Breast epithelium (tissue), 3 donors: ENCODE results near the gene USH1C.

Experiments used
- POLR2A ChIP-seq: fragments of 450-650 bp; IDR thresholded peaks from one replicate; pipeline ENCODE4 v1.6.1; 2016; ENCODE audit warnings: antibody characterized with exemption, mild to moderate bottlenecking, moderate library complexity
- POLR2AphosphoS5 ChIP-seq, 3 donors: sonication (generic); formaldehyde crosslinking; IDR thresholded peaks; one replicate each; pipeline ENCODE4 v1.6.1; 2017; ENCODE audit warnings: antibody characterized with exemption in 3 of 3
- TF ChIP-seq, protein P1 (sequence below), 3 donors: fragments of 450-650 bp; IDR thresholded peaks; one replicate each; pipeline ENCODE4 v1.5.1; 2016 to 2017; ENCODE audit warnings: antibody characterized with exemption in 3 of 3, mild to moderate bottlenecking in 3 of 3, moderate library complexity in 3 of 3

DNA sequence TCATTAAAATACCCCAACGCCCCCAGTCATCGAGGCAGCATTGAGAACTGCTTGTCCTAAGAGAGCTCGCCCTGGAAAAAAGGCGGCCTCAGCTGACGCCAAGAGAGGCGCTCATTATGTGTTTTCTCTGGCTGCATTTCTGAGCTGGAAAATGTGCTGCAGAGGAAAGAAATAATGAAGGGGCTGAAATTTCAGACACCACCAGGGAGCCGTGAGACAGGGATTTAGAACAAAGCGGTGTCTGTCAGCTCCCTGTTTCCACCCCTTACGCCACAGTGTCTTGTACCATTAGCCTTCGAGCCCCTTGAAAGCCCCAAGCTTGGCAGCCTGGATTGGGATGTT, 14.4 kb downstream of the USH1C start:
- TF ChIP-seq POLR2A = no peak
- TF ChIP-seq, protein P1, sequence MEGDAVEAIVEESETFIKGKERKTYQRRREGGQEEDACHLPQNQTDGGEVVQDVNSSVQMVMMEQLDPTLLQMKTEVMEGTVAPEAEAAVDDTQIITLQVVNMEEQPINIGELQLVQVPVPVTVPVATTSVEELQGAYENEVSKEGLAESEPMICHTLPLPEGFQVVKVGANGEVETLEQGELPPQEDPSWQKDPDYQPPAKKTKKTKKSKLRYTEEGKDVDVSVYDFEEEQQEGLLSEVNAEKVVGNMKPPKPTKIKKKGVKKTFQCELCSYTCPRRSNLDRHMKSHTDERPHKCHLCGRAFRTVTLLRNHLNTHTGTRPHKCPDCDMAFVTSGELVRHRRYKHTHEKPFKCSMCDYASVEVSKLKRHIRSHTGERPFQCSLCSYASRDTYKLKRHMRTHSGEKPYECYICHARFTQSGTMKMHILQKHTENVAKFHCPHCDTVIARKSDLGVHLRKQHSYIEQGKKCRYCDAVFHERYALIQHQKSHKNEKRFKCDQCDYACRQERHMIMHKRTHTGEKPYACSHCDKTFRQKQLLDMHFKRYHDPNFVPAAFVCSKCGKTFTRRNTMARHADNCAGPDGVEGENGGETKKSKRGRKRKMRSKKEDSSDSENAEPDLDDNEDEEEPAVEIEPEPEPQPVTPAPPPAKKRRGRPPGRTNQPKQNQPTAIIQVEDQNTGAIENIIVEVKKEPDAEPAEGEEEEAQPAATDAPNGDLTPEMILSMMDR (IDR thresholded peaks at IDR 0.05) = no peak
- no peak for TF ChIP-seq POLR2AphosphoS5 (IDR thresholded peaks at IDR 0.05)
